Stimulated activated CD4-positive, alpha-beta T cell treated with anti-CD3 and anti-CD28 coated beads, Interleukin-1b, Interleukin-23, amount 100 ng/mL, for 48 hours (primary cell): Measurements from ENCODE around the gene CAMLG.

Experiments used
- DNase-seq: peaks from one replicate; pipeline ENCODE4 v3.0.0-alpha.2; 2020

Gene CAMLG

GRCh38 chr5:134784241-134784920 is 46.0 kb downstream of the CAMLG start:
- DNase-seq = no peak

DNA sequence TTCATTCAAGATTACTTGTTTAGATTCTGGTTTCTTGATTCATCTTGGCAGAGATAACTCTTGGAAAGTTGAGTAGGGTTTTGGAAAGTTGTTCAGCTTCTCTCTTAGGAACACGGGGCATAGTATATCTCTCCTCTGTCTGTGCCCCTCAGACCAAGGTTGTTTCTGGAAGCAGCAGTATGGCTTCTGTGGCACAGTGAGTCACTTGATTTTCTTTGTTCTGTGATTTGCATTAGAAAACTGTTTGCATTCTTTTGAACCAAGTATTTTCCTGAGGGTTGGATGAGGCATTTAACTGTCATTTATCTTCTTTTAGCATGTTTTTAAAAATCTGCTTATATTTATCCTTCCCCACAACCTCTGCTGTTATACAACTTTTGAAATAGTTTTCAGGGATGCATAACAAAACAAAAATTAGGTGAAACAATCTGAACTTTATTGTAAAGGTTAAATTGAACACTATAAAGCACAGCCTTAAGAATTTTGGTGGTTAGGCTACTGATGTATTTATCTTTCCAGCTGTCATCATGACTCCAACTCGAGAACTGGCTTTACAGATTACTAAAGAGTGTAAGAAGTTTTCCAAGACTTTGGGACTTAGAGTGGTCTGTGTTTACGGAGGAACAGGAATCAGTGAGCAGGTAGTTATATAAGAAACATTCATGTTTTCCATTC is 46.7 kb downstream of the CAMLG start:
- DNase-seq = no peak

GRCh38 chr5:134787692-134788091 is 49.3 kb downstream of the CAMLG start:
- no peak for DNase-seq

DNA sequence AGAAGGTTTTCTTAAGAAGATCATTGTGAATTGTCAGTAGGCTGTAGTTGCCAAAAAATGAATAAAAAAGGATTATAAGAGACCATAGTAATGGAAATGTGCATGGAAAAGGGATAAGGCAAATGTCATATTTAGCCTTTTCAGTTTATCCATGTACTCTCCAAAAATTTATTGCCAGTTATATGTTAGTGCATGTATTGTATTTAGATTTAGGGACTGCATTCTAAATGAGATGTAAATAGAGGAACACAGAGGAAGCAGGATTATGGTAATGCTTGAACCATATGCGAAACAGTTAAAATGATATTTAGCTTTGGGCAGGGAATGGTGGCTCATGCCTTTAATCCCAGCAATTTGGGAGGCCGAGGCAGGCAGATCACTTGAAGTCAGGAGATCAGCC is 53.2 kb downstream of the CAMLG start:
- DNase-seq = no peak

DNA sequence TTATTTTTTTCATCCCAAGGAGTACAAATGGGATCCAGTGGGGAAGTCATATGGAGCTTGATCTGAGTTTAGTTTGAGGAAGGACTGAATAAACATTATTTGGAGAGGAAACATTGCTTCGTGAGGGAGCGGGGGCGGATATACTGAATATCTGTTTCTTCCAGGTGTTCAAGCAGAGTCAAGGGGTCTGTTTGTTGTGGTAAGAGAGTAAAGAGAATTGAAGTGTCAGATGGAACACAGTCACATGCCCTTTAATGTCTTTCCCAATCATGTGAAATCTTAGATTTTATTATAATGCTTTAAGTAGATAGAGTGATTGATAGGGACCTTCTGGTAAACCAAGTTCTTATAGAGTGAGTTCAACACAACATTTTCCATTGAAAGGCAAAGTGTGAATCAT is 53.9 kb downstream of the CAMLG start:
- no peak for DNase-seq

GRCh38 chr5:134793111-134793510 is 54.8 kb downstream of the CAMLG start:
- DNase-seq = no peak

- no peak for DNase-seq
Observed at GRCh38 chr5:134794082-134794481, 55.7 kb downstream of the CAMLG start.

- DNase-seq = no peak
Observed at GRCh38 chr5:134794819-134795218, 56.5 kb downstream of the CAMLG start.

- DNase-seq = no peak
Observed at GRCh38 chr5:134798468-134798867, 60.1 kb downstream of the CAMLG start.
